Liver (tissue), 9 donors: ENCODE measurements around the gene RTCB. TPM values are rescaled to one million over a fixed set of nuclear protein-coding genes. Genes with fewer than 3 reads are reported as not detected.
A peak's percentile ranks its signal among the peaks of the same experiment; 100 is the strongest.

Experiments used
- DNase-seq: peaks from one replicate; pipeline ENCODE4 v3.0.0-alpha.2; 2017; ENCODE audit warnings: low spot score
- H3K27ac ChIP-seq, 2 donors: one replicate each; pipeline ENCODE4 v1.7.0; 2013; ENCODE audit warnings: inconsistent platforms in 2 of 2, low read length in 2 of 2, control low read depth in 1 of 2, low read depth in 1 of 2, mild to moderate bottlenecking in 1 of 2
- H3K27me3 ChIP-seq, 4 donors: one replicate each; pipeline versions ENCODE4 v1.6.1 to v1.7.0; 2013; ENCODE audit warnings: low read length in 3 of 4, inconsistent platforms in 1 of 4, mild to moderate bottlenecking in 1 of 4, moderate library complexity in 1 of 4; ENCODE audit not compliant: control insufficient read depth in 4 of 4, insufficient read depth in 4 of 4
- H3K36me3 ChIP-seq, 4 donors: one replicate each; pipeline versions ENCODE4 v1.6.1 to v1.7.0; 2013; ENCODE audit warnings: low read length in 3 of 4, mild to moderate bottlenecking in 3 of 4, low read depth in 1 of 4, moderate library complexity in 1 of 4; ENCODE audit not compliant: control insufficient read depth in 4 of 4, insufficient read depth in 3 of 4
- H3K4me1 ChIP-seq, 4 donors: one replicate each; pipeline versions ENCODE4 v1.6.1 to v1.7.0; 2013; ENCODE audit warnings: low read length in 3 of 4, mild to moderate bottlenecking in 3 of 4, moderate library complexity in 1 of 4; ENCODE audit not compliant: control insufficient read depth in 4 of 4, insufficient read depth in 4 of 4
- H3K4me3 ChIP-seq, 3 donors: one replicate each; pipeline versions ENCODE4 v1.6.1 to v1.7.0; 2013; ENCODE audit warnings: low read length in 3 of 3, control low read depth in 1 of 3, low read depth in 1 of 3, mild to moderate bottlenecking in 1 of 3
- H3K9ac ChIP-seq, 2 donors: one replicate each; pipeline ENCODE4 v1.7.0; 2013; ENCODE audit warnings: low read length in 2 of 2, mild to moderate bottlenecking in 2 of 2, moderate library complexity in 2 of 2, control low read depth in 1 of 2, low read depth in 1 of 2
- H3K9me3 ChIP-seq, 4 donors: one replicate each; pipeline versions ENCODE4 v1.6.1 to v1.7.0; 2013; ENCODE audit warnings: low read length in 3 of 4; ENCODE audit not compliant: control insufficient read depth in 4 of 4
- EGR1 ChIP-seq, 2 donors: IDR thresholded peaks; 2 replicates each; pipeline ENCODE4 v1.6.1; 2016 to 2018; ENCODE audit warnings: antibody characterized with exemption in 2 of 2, low read depth in 2 of 2
- FOXA2 ChIP-seq: IDR thresholded peaks from 2 replicates; pipeline ENCODE4 v1.6.1; 2016; ENCODE audit warnings: antibody characterized with exemption
- GABPA ChIP-seq, 2 donors: IDR thresholded peaks in 1 of 2; conservative IDR thresholded peaks in 1 of 2; 2 replicates each; pipeline ENCODE4 v1.6.1; 2016; ENCODE audit warnings: antibody characterized with exemption in 2 of 2, mild to moderate bottlenecking in 1 of 2, moderate library complexity in 1 of 2
- HNF4A ChIP-seq, 2 donors: conservative IDR thresholded peaks; 2 replicates each; pipeline ENCODE4 v1.6.1; 2016; ENCODE audit warnings: antibody characterized with exemption in 2 of 2, mild to moderate bottlenecking in 2 of 2
- HNF4G ChIP-seq: IDR thresholded peaks from 2 replicates; pipeline ENCODE4 v1.6.1; 2016; ENCODE audit warnings: antibody characterized with exemption
- JUND ChIP-seq, 2 donors: IDR thresholded peaks; 2 replicates each; pipeline ENCODE4 v1.6.1; 2016; ENCODE audit warnings: antibody characterized with exemption in 2 of 2
- NR2F2 ChIP-seq: IDR thresholded peaks from 2 replicates; pipeline ENCODE4 v1.6.1; 2016; ENCODE audit warnings: antibody characterized with exemption
- RAD21 ChIP-seq, 2 donors: IDR thresholded peaks; 2 replicates each; pipeline ENCODE4 v1.6.1; 2016; ENCODE audit warnings: antibody characterized with exemption in 2 of 2, mild to moderate bottlenecking in 2 of 2
- RXRA ChIP-seq, 2 donors: IDR thresholded peaks; 2 replicates each; pipeline ENCODE4 v1.6.1; 2017 to 2018; ENCODE audit warnings: antibody characterized with exemption in 2 of 2, mild to moderate bottlenecking in 1 of 2
- SP1 ChIP-seq: IDR thresholded peaks from 2 replicates; pipeline ENCODE4 v1.6.1; 2018; ENCODE audit warnings: antibody characterized with exemption, mild to moderate bottlenecking
- YY1 ChIP-seq: IDR thresholded peaks from 2 replicates; pipeline ENCODE4 v1.6.1; 2016; ENCODE audit warnings: antibody characterized with exemption, mild to moderate bottlenecking
- WGBS: extraction: QIAGEN DNeasy Blood & Tissue Kit; methylation state at CpG from one replicate; pipeline ENCODE4 v1.1.7; 2013; 5-methylcytosine and 5-hydroxymethylcytosine counted together
- polyA plus RNA-seq, 2 donors: library from polyadenylated mRNA; stranded (reverse) in 1 of 2; unstranded in 1 of 2; fragments of 200-250 nt in 1 of 2; fragments of >200 nt in 1 of 2; fragmentation: Nextera tagmentation in 1 of 2; extraction: Ambion mirVana in 1 of 2; gene quantifications; one replicate each; pipeline versions ENCODE4 v1.2.1 to v1.2.3, GENCODE V29; 2013 to 2015
- total RNA-seq, 2 donors: library from RNA; depleted of rRNA; stranded (reverse); fragments of >200 nt; gene quantifications; one replicate each; pipeline ENCODE4 v1.2.3, GENCODE V29; 2014
- TF ChIP-seq, protein P1 (sequence below): fragments of 150-350 bp; IDR thresholded peaks from 2 replicates; pipeline ENCODE4 v1.5.1; 2017; ENCODE audit warnings: improper control_type of control experiment, low read depth, low read length; ENCODE audit not compliant: missing input control
- TF ChIP-seq, protein P2 (sequence below): IDR thresholded peaks from 2 replicates; pipeline ENCODE4 v1.6.1; 2016; ENCODE audit warnings: antibody characterized with exemption
- TF ChIP-seq, protein P3 (sequence below): IDR thresholded peaks from 2 replicates; pipeline ENCODE4 v1.6.1; 2016; ENCODE audit warnings: antibody characterized with exemption
- TF ChIP-seq, protein P4 (sequence below): IDR thresholded peaks from 2 replicates; pipeline ENCODE4 v1.6.1; 2016; ENCODE audit warnings: antibody characterized with exemption, mild to moderate bottlenecking
- donor health status: healthy.
- donor health status: healthy.
- donor health status: healthy.
- donor health status: healthy.
- donor health status: healthy.

Gene RTCB
- total and polyA plus RNA-seq, 4 donors, result 36.7 to 76.7 (median 46.3) TPM

DNA sequence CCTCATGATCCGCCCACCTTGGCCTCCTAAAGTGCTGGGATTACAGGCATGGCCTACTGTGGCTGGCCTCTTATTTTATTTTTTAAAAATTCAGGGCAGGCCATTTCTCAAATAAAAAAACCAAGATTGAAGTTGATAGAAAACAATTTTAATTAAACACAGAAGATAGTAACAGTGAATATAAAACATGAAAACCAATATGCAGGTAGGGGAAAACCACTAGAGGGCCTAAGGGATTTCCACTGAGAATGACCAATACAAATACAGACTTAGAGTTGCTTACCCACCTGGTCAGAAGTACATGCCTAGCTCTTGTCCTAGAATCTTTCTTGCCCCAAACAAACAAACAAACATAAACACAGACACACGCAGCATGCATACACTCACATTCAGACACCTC, 1.7 kb upstream of the RTCB start:
- Histone ChIP-seq H3K9me3 (no peaks in the 10 kb centered on the region), H3K27ac (no peak overlapping the region), H3K4me1 (peaks cover 2 to 36% (median 20%) of the 10 kb centered on the region in 4 donors), H3K27me3 (no peaks in the 10 kb centered on the region), H3K36me3 (no peaks in the 10 kb centered on the region), H3K4me3 (no peak overlapping the region), H3K9ac (no peak overlapping the region)
- TF ChIP-seq, protein P1, sequence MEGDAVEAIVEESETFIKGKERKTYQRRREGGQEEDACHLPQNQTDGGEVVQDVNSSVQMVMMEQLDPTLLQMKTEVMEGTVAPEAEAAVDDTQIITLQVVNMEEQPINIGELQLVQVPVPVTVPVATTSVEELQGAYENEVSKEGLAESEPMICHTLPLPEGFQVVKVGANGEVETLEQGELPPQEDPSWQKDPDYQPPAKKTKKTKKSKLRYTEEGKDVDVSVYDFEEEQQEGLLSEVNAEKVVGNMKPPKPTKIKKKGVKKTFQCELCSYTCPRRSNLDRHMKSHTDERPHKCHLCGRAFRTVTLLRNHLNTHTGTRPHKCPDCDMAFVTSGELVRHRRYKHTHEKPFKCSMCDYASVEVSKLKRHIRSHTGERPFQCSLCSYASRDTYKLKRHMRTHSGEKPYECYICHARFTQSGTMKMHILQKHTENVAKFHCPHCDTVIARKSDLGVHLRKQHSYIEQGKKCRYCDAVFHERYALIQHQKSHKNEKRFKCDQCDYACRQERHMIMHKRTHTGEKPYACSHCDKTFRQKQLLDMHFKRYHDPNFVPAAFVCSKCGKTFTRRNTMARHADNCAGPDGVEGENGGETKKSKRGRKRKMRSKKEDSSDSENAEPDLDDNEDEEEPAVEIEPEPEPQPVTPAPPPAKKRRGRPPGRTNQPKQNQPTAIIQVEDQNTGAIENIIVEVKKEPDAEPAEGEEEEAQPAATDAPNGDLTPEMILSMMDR, result peak; percentile 38
- TF ChIP-seq RAD21 (IDR thresholded peaks at IDR 0.05), result peak; percentile 54 to 63
- TF ChIP-seq, protein P2, sequence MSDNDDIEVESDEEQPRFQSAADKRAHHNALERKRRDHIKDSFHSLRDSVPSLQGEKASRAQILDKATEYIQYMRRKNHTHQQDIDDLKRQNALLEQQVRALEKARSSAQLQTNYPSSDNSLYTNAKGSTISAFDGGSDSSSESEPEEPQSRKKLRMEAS, result no peak
- TF ChIP-seq HNF4G, result no peak
- 86% methylated on average over 2 of the region's 2 CpGs for WGBS
- DNase-seq, result no peak

DNA sequence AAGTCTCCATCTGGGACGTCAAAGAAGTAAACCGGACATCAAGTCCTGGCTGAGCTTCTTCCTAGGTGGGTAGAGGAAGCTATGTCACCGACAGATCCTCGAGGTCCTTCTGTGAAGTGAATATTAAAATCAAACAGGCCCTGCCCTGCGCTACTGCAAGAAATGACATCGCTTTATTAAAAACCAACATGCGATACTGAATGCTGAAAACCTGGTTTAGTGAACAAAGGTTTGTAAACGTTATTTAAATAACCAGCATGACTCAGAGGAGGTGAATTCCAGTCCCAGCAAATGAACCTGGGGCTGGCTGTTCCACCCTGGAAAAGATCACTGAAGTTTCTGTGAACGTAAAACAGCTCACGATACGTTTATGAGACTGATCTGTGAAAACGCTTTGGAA, 645 bp downstream of the RTCB start:
- no peaks in the 10 kb centered on the region for H3K27me3 ChIP-seq
- DNase-seq, result no peak
- 1% methylated on average over 12 of the region's 12 CpGs for WGBS
- peaks cover 6 to 39% (median 20%) of the 10 kb centered on the region in 4 donors for H3K4me1 ChIP-seq
- H3K9ac ChIP-seq, result peak overlapping the region; percentile 90
- H3K4me3 ChIP-seq, result peak overlapping the region; percentile 81 to 90 (median 89)
- peak overlapping the region; percentile 79 to 88 for H3K27ac ChIP-seq
- no peaks in the 10 kb centered on the region for H3K9me3 ChIP-seq
- peaks cover 0 to 18% (median 15%) of the 10 kb centered on the region in 4 donors for H3K36me3 ChIP-seq
- TF ChIP-seq JUND (IDR thresholded peaks at IDR 0.05), result peak in 1 of 2 donors; percentile 37
- no peak for TF ChIP-seq SP1
- TF ChIP-seq RXRA (IDR thresholded peaks at IDR 0.05), result no peak

DNA sequence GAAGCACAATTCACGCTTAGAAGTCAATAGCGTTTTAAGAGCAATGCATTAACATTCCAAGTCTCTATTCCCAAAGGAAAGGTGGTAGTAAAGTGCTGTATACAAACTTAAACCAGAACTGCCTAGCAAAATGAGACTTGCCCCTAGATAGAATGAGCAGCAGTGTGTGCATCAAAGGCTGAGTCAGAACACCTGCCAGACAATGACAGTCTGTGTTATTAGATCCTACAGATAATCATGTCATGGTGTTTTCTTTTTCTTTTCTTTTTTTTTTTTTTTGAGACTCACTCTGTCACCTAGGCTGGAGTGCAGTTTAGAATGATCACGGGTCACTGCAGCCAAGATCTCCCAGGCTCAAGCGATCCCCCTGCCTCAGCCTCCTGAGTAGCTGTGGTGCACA, 1.6 kb downstream of the RTCB start:
- DNase-seq, result no peak
- WGBS, result 84% methylated on average over 4 of the region's 4 CpGs
- Histone ChIP-seq H3K4me1 (peaks cover 6 to 39% (median 20%) of the 10 kb centered on the region in 4 donors), H3K9ac (no peak overlapping the region), H3K4me3 (peak overlapping the region in 1 of 3 donors; percentile 81), H3K36me3 (peaks cover 4 to 25% (median 21%) of the 10 kb centered on the region in 4 donors), H3K27ac (no peak overlapping the region), H3K9me3 (no peaks in the 10 kb centered on the region), H3K27me3 (no peaks in the 10 kb centered on the region)
- TF ChIP-seq YY1, result no peak
- TF ChIP-seq FOXA2, result no peak
- no peak for TF ChIP-seq SP1
- TF ChIP-seq HNF4G, result no peak
- TF ChIP-seq GABPA (IDR thresholded peaks at IDR 0.05 in 1 of 2, conservative IDR thresholded peaks at IDR 0.05 in 1 of 2), result no peak
- TF ChIP-seq, protein P3, sequence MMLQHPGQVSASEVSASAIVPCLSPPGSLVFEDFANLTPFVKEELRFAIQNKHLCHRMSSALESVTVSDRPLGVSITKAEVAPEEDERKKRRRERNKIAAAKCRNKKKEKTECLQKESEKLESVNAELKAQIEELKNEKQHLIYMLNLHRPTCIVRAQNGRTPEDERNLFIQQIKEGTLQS, result no peak
- TF ChIP-seq, protein P4, sequence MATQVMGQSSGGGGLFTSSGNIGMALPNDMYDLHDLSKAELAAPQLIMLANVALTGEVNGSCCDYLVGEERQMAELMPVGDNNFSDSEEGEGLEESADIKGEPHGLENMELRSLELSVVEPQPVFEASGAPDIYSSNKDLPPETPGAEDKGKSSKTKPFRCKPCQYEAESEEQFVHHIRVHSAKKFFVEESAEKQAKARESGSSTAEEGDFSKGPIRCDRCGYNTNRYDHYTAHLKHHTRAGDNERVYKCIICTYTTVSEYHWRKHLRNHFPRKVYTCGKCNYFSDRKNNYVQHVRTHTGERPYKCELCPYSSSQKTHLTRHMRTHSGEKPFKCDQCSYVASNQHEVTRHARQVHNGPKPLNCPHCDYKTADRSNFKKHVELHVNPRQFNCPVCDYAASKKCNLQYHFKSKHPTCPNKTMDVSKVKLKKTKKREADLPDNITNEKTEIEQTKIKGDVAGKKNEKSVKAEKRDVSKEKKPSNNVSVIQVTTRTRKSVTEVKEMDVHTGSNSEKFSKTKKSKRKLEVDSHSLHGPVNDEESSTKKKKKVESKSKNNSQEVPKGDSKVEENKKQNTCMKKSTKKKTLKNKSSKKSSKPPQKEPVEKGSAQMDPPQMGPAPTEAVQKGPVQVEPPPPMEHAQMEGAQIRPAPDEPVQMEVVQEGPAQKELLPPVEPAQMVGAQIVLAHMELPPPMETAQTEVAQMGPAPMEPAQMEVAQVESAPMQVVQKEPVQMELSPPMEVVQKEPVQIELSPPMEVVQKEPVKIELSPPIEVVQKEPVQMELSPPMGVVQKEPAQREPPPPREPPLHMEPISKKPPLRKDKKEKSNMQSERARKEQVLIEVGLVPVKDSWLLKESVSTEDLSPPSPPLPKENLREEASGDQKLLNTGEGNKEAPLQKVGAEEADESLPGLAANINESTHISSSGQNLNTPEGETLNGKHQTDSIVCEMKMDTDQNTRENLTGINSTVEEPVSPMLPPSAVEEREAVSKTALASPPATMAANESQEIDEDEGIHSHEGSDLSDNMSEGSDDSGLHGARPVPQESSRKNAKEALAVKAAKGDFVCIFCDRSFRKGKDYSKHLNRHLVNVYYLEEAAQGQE, result no peak
- TF ChIP-seq JUND (IDR thresholded peaks at IDR 0.05), result no peak
- no peak for TF ChIP-seq NR2F2
- no peak for TF ChIP-seq HNF4A (conservative IDR thresholded peaks at IDR 0.05)
- TF ChIP-seq EGR1 (IDR thresholded peaks at IDR 0.05; ENCODE audit: low read depth in 2 of 2), result no peak
